SIG-M5 treated with dmso at 0.1 percent for 504 hours (cell line): ENCODE data around the gene FAT2.
"Not testable (repeated sequence)": the region's sequence is repeated elsewhere in the genome, so short reads cannot be mapped to it uniquely, and the experiment has no call there.

Source experiments
- DNase-seq: peaks from one replicate; lab custom pipeline; 2025; ENCODE audit not compliant: unreplicated experiment; lab: John Stamatoyannopoulos, UW

Gene FAT2

GRCh38 chr5:151615431-151615830, 24.3 kb upstream of the FAT2 start:
- DNase-seq, result no peak

- no peak for DNase-seq
These were observed 23.4 kb upstream of the FAT2 start for GRCh38 chr5:151614565-151614964.

- no peak for DNase-seq
These were observed 21.7 kb upstream of the FAT2 start for GRCh38 chr5:151612689-151613427.

- DNase-seq, result no peak
These were observed 20.1 kb upstream of the FAT2 start for GRCh38 chr5:151611127-151611775.

- DNase-seq, result no peak
These were observed 17.4 kb upstream of the FAT2 start for GRCh38 chr5:151608522-151608921.

GRCh38 chr5:151607304-151607703, 16.2 kb upstream of the FAT2 start:
- no peak for DNase-seq

- no peak for DNase-seq
These were observed 14.4 kb upstream of the FAT2 start for GRCh38 chr5:151605559-151605958.

- no peak for DNase-seq
These were observed 11.7 kb upstream of the FAT2 start for GRCh38 chr5:151602806-151603205.

- no peak for DNase-seq
These were observed 10.3 kb upstream of the FAT2 start for GRCh38 chr5:151601391-151601790.

GRCh38 chr5:151600069-151600665, 9.0 kb upstream of the FAT2 start:
- DNase-seq, result no peak

- peak; percentile 6 for DNase-seq
These were observed 7.9 kb upstream of the FAT2 start for GRCh38 chr5:151598984-151599383.

- DNase-seq, result no peak
These were observed 7.4 kb upstream of the FAT2 start for GRCh38 chr5:151598549-151598948.

- DNase-seq, result peak; percentile 18
These were observed 6.6 kb upstream of the FAT2 start for GRCh38 chr5:151597749-151598148.

- DNase-seq, result no peak
These were observed 5.9 kb upstream of the FAT2 start for GRCh38 chr5:151596828-151597539.

GRCh38 chr5:151595411-151595826, 4.3 kb upstream of the FAT2 start:
- no peak for DNase-seq

- DNase-seq, result no peak
These were observed 1.8 kb upstream of the FAT2 start for GRCh38 chr5:151592855-151593408.

- no peak for DNase-seq
These were observed 1.1 kb downstream of the FAT2 start for GRCh38 chr5:151589878-151590570.

GRCh38 chr5:151587796-151588555, 3.2 kb downstream of the FAT2 start:
- DNase-seq, result no peak

GRCh38 chr5:151585970-151586369, 5.2 kb downstream of the FAT2 start:
- no peak for DNase-seq

GRCh38 chr5:151585344-151585743, 5.8 kb downstream of the FAT2 start:
- not testable (repeated sequence) for DNase-seq
